ENCODE data around the gene PCSK4.
"Not testable (repeated sequence)": the region's sequence is repeated elsewhere in the genome, so short reads cannot be mapped to it uniquely, and the experiment has no call there.

The PCSK4 gene

GRCh38 chr19:1505012-1505411 is 14.9 kb upstream of the PCSK4 start:
- DNase-seq (ENCODE audit: low read depth in 3 of 3): no peak

GRCh38 chr19:1503925-1504773 is 14.0 kb upstream of the PCSK4 start:
- no peak for DNase-seq (ENCODE audit: low read depth in 3 of 3)

GRCh38 chr19:1503089-1503924 is 13.2 kb upstream of the PCSK4 start:
- peak; percentile 42 to 74 (median 44) for DNase-seq (ENCODE audit: low read depth in 3 of 3)

DNA sequence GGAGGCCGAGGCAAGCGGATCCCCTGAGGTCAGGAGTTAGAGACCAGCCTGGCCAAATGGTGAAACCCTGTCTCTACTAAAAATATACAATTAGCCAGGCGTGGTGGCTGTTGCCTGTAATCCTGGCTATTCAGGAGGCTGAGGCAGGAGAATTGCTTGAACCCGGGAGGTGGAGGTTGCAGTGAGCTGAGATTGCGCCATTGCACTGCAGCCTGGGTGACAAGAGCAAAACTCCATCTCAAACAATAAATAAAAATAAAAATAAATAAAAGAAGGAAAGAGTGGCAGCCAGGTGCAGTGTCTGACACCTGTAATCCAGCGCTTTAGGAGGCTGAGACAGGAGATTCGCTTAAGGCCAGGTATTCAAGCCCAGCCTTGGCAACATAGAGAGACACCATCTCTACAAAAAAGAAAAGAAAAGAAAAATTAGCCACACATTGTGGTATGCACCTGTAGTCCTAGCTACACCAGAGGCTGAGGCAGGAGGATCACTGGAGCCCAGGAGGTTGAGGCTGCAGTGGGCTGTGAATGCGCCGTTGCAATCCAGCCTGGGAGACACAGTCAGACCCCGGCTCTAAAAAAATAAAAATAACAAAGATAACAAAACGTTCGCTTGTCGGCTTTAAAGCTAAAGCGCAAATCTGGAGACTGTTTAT is 12.4 kb upstream of the PCSK4 start:
- no peak for DNase-seq (ENCODE audit: low read depth in 3 of 3)

DNA sequence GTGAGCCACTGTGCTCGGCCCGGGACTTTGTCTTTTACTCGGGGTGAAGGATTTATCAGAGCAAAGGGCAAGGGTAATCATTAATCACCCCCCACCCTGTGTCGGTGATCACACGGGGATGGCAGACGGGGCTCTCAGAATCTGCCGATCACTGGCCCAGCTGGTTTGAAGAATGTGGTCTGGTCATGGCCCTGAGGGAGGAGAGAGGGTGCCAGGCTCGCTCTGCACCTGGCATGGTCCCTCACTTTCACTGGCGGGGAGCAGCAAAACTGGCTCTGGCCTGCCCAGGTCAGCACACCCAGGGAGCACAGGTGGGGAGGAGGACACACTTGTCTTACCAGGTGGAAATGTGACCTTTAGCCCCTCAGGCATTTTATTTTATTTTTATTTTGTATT is 11.0 kb upstream of the PCSK4 start:
- DNase-seq (ENCODE audit: low read depth in 3 of 3): no peak

- not testable (repeated sequence) for DNase-seq (ENCODE audit: low read depth in 3 of 3)
These were observed 9.1 kb upstream of the PCSK4 start for GRCh38 chr19:1499231-1499630.

GRCh38 chr19:1497578-1498235 is 7.6 kb upstream of the PCSK4 start:
- no peak for DNase-seq (ENCODE audit: low read depth in 3 of 3)

DNA sequence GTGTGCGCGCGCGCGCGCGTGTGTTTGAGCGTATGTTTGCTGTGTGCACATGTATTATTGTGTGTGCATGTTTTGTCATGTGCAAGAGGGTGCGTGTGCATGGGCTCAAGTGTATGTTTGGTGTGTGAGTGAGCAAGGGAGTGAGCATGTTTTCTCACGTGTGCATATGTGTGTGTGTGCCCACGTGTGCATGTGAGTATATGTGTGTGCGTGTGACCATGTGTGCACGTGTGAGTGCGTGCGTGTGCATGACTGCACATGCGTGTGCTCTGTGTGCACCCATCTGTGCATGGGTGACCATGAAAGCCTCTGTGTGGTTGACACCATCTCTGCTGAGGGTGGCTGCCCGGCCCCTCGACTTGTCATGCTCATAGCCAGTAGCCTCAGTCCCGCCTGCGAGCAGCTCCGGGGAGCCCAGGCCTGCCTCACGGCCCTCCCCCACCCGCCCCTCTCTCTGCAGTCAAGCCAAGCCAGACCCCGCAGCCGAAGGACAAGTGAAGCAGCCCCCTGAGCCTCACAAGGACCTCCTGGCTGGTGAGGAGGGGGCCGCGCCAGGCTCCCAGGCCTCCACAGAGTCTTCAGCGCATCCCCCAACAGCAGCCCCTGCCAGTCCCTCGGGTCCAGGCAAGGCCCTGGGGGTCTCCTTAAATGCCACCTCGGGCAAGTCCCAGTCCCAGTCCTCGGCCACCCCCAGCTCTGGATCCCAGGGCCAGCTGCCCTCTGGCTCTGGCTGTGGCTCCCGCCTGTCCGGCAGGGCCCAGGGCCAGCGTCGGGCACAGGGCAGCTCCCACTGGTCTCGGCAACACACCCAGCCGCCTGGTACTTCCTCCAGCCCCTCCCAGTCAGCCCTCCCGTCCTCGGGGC is 6.8 kb upstream of the PCSK4 start:
- no peak for DNase-seq (ENCODE audit: low read depth in 3 of 3)

DNA sequence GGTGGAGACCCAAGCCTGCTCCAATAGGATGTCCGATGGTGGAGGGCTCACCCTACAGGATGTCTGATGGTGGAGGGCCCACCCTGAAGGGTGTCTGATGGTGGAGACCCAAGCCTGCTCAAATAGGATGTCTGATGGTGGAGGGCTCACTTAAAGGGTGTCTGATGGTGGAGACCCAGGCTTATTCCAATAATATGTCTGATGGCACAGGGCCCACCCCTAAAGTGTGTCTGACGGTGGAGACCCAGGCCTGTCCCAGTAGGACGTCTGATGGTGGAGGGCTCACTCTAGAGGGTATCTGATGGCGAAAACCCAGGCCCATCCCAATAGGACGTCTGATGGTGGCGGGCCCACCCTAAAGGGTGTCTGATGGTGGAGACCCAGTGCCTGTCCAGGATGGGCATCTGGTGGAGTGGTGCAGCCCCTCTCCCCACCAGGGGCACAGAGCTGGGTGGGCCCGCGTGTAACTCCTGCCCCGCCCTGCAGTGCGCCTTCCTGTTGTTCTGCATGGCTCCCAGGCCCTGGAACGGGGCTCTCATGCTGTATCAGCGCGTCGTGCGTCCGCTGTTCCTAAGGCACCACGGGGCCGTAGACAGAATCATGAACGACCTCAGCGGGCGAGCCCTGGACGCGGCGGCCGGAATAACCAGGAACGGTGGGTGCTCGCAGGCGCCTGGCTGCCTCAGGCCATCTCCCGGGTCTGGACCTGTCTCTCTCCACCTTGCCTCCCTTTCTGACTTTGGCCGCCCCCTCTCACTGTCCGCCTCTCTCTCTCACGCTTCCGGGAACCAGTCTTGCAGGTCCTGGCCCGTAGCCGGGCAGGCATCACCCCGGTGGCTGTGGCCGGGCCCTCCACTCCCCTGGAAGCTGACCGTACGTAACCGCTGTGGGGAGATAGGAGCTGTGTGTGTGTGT is 5.9 kb upstream of the PCSK4 start:
- no peak for DNase-seq (ENCODE audit: low read depth in 3 of 3)

DNA sequence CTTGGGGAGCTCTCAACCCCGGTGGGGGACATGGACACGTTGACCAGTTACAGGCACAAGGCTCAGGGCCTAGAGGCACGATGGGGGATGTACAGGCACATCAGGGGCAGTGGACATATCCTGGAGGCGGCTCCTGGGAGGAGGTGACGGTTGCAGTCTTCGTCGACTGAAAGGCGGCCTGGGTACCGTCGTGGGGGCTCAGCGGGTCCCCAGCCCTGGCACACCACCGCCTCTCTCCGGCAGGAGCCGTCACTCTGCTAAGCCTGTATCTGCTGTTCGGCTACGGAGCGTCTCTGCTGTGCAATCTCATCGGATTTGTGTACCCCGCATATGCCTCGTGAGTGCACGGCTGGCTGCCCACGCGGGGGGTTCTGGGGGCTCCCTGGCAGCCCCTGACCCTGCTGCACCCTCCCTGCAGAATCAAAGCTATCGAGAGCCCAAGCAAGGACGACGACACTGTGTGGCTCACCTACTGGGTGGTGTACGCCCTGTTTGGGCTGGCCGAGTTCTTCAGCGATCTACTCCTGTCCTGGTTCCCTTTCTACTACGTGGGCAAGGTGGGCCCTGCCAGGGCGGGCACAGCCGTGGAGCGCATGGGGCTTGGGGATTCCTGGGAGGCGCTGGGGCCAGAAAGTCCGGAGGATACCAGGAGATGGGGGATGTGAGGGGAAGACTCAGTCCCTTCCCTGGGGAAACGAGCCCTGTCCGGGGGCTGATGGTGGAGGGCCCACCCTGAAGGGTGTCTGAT is 5.1 kb upstream of the PCSK4 start:
- no peak for DNase-seq (ENCODE audit: low read depth in 3 of 3)

- DNase-seq (ENCODE audit: low read depth in 3 of 3): no peak
These were observed 4.1 kb upstream of the PCSK4 start for GRCh38 chr19:1494115-1494815.

GRCh38 chr19:1492474-1493006 is 2.4 kb upstream of the PCSK4 start:
- DNase-seq (ENCODE audit: low read depth in 3 of 3): no peak

DNA sequence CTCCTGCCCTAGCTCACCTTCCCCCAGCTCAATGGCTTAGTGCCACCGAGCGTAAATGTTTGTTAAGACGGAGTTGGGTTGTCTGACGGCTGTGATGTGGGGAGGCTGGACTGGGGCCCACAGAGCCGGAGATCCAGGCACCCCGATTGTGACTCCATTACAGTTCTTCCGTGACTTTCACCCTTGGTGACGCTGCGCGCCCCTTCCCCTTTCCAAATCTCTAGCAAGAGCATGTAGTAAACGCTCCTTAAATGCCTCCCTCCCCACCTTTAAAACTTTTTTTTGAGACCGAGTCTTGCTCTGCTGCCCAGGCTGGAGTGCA is 1.7 kb upstream of the PCSK4 start:
- DNase-seq (ENCODE audit: low read depth in 3 of 3): no peak

DNA sequence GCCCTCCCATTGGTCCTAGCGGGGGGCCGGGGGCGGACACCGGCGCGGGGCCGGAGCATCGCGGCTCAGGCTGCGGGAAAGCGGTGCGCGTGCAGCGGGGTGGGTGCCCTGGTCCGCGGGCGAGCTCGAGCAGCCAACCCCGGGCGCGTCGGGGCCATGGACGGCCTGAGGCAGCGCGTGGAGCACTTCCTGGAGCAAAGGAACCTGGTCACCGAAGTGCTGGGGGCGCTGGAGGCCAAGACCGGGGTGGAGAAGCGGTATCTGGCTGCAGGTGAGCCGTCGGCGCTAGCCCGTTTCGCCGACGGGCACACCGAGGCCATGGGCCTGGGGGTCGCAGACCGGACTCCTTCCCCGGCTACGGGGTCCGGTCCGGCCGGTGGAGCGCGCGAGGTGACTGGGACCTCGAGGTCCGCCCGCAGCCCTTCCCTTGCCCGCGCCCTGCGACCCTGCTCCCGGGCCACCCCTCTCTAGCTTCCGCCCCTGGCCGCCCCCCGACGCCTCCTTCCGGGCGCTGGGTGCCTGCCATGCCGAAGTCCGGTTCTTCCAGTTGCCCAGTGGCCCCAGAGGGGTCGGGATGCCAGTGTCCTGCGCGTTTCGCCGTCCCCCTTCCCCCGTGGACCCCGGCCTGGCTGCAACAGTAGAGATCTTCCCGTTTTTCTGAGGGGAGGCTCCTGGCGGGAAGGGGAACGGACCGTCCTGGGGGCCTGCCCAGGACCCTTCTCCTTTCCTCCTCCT is 1.1 kb upstream of the PCSK4 start, which contains the start of gene REEP6:
Gene REEP6, plus strand, starts transcription at position 68 of the 735 bp plus-strand sequence. Its CDS starts 89 bp downstream, at position 157.
- DNase-seq (ENCODE audit: low read depth in 3 of 3): no peak

GRCh38 chr19:1489463-1490310 is 463 bp downstream of the PCSK4 start:
- DNase-seq (ENCODE audit: low read depth in 3 of 3): no peak

DNA sequence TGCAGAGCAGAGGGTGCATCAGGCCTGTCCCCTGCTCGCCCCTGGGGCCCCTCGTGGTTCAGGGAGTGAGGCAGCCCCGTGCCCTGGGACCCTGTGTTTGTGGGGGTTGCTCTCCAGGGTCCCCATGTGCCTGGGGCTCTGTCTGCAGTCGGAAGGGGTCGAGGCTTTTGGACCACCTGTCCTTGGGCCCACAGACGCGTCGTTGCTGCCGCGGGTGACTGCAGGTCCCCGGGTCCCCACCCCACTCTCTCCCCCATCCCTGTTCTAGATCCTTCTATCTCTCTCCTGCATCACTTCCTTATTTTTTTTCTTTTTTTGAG is 1.9 kb downstream of the PCSK4 start:
- DNase-seq (ENCODE audit: low read depth in 3 of 3): no peak

Data from stimulated activated CD4-positive, alpha-beta T cell treated with anti-CD3 and anti-CD28 coated beads, TNF-alpha, amount 100 ng/mL, for 24 hours (primary cell).